Fibroblast of skin of left biceps (primary cell): ENCODE measurements around the gene NPHP1.
A peak's percentile ranks its signal among the peaks of the same experiment; 100 is the strongest.
"Not testable (repeated sequence)": the region's sequence is repeated elsewhere in the genome, so short reads cannot be mapped to it uniquely, and the experiment has no call there.

Source experiments
- DNase-seq, 2 experiments: peaks; one replicate each; pipeline ENCODE4 v3.0.0-alpha.2; 2013; ENCODE audit warnings: low read depth in 2 of 2

The NPHP1 gene

DNA sequence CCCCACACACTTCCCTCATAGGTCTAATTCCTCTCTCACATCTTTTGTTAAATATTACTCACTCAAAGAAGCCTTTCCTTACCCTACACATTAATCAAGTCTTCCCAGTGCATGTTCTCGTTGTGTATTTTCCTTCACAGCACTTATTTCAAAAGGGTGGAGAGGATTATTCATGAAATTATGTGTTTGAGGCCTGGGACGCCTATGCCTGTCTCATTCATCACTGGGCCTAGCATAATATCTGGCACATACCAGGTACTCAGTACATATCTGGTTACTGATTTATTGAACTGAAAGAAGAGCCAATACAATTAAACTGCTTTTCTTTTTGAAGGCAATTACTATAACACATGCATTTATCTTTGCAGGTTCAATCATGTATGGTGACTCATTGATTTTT, 74.1 kb downstream of the NPHP1 start:
- no peak for DNase-seq

DNA sequence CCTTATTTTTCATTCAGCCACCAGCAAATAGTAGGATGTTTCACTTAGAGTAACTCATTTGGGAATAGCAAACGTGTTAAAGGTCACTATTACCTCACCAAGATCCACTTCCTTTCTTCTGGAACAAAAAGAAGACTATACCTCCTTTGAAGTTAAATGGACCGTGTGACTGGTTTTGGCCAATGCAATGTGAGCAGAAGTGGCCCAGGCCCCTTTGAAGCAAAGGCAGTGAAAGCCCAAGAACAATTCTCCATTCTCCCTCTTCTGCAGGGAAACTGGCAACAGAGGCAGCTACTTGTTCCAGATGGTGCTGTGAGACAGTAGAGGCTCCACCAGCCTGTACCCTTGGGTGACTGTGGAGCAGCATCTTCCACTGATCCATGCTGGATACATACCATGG, 77.9 kb downstream of the NPHP1 start:
- DNase-seq, result no peak

DNA sequence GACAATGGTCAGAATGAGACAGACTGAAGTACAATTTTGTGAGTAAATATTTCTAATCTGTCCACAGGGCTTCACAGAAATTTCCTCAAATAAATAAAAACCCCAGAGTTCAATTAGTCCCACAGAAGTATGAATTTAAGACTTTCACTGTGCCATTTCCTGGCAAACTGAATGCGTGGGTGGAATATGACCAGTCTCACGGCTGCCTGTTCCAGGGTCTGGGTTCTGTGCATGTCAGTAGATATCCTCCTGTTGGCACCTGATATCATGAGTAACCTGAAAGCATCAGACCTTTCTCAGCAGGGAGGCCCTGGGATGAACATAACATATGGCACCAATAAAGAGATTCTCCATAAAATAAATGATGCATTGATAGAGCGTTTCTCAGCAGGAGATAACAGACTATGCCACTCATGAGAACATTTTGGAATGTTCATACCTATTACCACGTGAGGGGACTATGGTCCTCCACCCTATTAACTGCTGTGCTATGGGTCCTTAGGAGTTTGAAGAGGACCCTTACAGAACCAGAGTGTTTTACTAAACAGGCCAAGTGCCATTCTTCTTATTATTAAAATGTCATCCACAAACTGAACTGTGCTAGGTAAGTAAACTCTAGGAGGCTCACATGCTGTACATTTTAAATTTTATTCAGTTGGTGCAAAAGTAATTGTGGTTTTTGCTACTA, 78.6 kb downstream of the NPHP1 start:
- no peak for DNase-seq

DNA sequence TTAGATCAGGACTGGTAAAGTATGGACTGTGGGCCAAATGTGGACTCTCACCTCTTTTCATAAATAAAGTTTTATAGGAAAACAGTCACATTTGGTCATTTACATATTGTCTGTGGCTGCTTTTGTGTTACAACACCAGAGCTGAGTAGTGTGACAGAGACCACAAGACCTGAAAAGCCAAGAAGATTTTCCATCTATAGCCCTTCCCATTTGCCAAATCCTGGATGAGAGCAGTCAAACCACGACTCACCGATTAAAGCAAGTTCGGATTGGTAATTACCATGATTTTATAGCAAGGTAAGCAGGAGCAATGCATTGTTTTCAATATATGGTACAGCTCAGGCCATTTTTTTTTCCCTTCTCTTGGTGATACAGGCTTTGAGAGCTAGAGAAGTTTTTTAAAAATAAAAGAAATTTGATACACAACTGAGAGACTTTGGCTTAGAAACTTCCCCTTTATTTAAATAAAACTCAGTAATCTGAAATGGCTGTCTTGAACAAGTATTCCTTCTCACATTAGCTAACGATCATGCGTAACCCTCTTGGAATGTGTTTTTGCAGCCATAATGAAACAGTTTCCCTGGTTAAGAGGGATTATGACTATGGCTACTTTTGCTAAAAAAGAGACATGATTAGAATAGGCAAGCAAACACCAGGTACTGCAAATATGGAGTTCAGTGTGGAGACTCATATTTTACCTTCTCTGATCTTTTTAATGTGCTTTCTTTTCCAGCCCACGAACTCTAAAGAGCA, 79.7 kb downstream of the NPHP1 start:
- peak in 1 of 2 experiments; percentile 28 for DNase-seq

DNA sequence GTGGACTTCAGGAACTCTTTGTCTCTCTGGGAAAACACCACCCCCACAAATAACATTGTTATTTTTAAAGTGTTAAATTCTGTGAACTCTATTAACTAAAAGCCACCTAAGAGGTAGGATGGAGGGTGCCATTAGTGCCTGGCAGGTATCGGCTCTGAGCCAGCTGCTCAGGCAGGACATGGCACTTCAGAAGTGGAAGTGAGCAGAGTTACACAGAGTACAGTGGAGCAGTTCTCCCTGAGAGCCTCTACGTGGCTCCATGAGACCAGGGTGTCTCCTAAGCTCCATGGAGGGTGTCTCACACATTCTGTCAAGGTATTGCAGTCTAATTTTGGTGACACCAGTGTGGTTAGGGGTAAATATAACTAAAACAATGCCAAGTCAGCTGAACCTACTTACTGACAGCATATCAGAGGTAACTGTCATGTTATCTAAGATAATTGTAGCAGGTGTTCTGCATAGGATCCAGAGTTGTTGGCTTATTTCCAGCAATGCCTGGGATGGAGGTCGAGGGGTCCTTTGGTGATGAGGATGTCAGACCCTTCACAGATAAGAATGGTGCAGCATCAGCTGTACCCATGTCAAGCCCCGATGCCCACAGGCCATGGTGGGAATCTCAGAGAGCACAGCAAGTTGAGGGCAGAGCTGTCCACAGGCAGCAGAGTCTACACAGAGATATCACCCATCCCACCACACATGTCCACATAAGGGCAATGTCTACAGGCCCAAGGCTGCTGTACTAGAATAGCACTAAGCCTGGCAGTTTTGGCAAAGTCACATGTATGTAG, 80.6 kb downstream of the NPHP1 start:
- no peak for DNase-seq

DNA sequence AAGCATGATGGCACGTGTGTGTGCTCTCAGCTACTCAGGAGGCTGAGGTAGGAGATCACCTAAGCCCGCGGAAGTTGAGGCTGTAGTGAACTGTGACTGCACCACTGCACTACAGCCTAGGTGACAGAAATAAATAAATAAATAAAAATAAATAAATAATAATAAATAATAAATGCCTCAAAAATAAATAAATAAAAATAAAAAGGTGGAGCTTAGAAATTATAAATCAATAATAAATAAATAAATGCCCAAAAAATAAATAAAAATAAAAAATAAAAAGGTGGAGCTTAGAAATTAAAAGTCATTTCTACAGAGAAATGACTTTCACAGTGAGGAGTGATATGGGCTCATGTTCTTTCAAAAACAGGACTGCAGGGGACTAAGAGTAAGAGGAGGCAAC, 83.2 kb downstream of the NPHP1 start:
- DNase-seq, result no peak

GRCh38 chr2:110121052-110121334, 83.8 kb downstream of the NPHP1 start:
- no peak for DNase-seq

GRCh38 chr2:110120171-110121051, 84.4 kb downstream of the NPHP1 start:
- DNase-seq, result no peak

GRCh38 chr2:110116033-110116710, 88.6 kb downstream of the NPHP1 start:
- DNase-seq, result no peak

DNA sequence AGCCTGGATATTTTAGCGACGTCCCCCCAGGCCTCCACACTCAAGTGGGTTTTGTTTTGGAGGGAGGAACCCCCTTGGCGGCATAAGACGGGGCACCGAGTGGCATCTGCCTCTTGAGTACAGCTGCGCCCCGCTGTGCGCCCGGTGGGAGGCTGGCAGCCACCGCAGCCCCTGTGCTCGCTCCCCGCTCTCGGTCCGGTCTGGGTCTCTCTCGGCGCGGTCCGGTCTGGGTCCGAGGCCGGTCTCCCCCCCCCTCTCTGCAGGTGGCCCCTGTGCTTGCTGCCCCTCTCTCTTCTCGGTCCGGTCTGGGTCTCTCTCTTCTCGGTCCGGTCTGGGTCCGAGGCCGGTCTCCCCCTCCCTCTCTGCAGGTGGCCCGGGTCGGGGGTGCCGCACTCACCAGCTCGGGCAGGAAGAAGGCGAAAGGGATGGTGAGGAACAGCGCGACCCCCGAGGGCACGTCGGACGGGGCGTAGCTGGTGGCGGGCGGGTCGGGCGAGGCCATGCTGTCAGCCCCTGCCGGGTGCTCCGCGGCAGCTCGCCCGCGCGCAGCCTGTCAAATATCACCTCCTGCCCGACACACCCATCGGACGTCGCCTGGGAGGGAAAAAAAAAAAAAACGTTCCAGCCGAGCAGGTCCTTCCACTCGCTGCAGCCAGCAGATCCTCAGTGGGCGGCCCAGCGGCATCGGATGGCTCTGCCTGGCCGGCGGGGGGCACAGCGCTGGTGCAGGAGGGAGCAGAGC, 89.4 kb downstream of the NPHP1 start, which contains the start of gene MALL:
Gene MALL, minus strand, starts transcription at position 532 of the 742 bp plus-strand sequence. Its CDS starts 30 bp downstream, at position 502.
- DNase-seq, result no peak

GRCh38 chr2:110114831-110115255, 90.0 kb downstream of the NPHP1 start:
- no peak for DNase-seq

DNA sequence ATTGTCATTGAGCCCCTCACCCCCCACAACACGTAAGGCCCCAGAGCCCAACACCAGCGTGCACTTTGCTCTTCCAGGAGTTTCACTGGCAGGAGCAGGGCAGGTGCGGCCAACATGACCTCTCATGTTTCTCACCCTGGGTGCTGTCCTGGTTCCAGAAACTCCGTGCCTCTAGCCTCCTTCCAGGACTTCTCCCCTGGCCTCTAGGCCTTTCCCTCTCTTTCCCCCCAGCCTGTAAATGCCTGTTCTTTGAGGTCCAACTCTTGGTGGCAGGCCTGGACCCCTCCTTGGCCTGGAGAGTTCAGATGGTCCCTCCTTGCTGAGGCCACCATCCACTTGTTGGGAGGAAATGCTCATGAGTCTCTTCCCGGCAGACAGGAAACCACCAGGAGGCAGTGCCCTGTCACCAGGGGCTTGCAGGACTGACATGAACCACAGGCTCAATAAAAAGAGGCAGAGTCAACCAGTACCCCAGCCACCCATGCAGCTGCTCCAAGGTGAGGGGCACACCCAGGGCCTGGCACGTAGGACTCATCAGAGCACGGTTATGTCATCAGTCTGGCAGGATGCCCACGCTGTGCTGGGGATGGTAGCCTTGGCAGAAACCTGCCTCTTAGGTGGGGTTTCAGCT, 90.7 kb downstream of the NPHP1 start:
- no peak for DNase-seq

DNA sequence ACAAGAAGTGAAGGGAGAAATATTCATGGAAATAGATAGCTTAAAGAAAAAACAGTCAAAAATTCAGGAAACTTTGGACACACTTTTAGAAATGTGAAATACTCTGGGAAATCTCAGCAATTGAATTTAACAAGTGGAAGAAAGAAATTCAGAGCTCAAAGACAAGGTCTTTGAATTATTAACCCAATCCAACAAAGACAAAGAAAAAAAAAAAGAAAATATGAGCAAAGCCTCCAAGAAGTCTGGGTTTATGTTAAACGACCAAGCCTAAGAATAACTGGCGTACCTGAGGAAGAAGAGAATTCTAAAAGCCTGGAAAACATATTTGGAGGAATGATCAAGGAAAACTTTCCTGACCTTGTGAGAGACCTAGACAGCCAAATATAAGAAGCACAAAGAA, 96.5 kb downstream of the NPHP1 start:
- DNase-seq, result not testable (repeated sequence)

DNA sequence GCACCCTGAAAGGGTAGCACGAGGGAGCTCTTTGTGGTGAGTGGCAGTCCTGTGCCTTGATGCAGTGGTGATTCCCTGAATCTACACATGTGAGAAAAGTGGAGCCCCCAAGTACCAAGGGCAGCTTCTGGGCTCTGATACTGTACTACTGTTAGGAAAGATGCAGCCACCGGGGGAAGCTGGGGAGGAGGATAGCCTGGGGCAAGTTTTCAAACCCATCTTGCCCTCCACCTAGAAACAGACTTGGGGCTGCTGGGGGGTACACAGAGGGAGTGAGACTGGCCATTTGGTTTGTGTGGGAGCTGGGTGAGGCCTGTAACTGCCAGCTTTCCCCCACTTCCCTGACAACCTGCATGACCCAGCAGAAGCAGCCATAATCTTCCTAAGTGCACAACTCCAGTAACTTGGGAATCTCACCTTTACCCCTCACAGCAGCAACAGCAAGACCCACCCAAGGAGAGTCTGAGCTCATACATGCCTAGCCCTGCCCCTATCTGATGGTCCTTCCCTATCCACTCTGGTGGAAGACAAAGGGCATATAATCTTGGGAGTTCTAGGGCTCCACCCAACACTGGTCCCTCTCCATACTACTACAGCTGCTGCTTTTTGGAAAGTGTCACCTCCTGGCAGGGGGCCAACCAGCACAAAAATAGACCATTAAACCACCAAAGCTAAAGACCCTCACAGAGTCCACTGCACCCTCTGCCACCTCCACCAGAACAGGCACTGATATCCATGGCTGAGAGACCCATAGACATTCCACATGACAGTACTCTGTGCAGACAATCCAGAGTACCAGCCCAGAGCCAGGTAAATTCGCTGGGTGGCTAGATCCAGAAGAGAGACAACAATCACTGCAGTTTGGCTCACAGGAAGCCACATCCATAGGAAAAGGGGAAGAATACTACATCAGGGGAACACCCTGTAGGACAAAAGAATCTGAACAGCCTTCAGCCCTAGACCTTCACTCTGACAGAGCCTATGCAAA, 97.4 kb downstream of the NPHP1 start:
- DNase-seq, result no peak

DNA sequence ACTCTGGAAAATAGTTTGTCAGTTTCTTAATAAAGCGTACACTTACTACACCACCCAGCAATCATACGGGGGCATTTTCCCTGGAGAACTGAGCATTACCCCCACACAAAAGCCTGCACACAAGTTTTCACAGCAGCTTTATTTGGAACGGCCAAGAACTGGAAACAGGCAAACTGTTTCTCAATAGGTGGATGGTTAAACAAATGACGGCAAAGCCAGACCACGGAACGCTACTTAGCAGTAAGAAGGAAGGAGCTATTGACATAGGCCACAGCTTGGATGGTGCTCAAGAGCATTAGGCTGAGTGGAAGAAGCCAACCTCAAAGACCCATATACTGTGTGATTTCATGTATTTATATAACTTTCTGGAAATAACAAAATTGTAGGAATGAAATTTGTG, 98.2 kb downstream of the NPHP1 start:
- DNase-seq, result no peak

DNA sequence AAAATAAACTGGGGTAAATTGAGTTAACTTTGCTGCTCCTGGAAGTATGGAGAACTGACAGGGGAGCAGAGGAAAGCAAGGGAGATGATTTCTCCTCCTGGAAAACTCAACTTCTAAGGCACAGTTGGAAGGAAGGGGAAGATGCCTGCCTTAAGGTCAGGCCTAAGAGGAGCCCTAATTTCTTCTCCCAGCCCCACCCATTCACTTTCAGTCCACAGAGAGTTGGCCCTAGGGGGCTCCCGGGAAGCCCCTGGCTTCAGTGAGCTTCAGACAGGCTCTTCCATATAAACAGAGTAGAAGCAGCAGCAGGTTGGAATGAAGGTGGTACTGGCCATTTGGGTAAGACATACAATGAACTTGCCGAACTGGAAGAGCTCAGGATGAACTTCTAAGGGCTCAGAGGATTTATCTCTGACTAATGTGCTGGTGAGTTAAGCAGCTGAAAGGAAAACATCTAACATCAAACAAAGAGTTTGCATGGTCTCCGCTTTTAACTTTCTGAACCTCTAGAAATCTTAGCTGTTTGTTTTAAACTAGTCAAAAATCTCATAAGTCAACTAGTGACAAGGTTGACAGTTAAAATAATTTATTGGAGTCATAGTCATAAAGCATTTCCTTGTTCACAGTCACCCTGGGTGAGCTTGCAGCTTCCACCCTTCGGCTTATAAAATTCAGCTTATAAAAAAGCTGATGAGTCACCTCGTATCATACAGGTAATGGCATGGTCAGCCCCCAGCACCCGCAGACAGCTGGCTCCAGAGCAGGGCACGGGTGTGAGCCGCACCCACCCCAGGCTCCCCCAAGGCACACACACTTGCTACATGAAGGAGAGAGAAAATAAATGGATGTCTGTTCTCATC, 99.0 kb downstream of the NPHP1 start:
- no peak for DNase-seq

- DNase-seq, result no peak
Observed at GRCh38 chr2:110105183-110105582, 99.6 kb downstream of the NPHP1 start.
